ENCODE data around the gene RXRA. TPM values are rescaled to one million over a fixed set of nuclear protein-coding genes. Genes with fewer than 3 reads are reported as not detected.

Gene RXRA
- total RNA-seq, 1 donor from 2014 or later, result 22.8 TPM

GRCh38 chr9:134432471-134432870 lies 106.2 kb downstream of the RXRA start:
- Mint-ChIP-seq H3K4me3 (ENCODE audit: low read depth) (no peak overlapping the region), H3K4me1 (ENCODE audit: low read depth) (no peaks in the 10 kb centered on the region), H3K27ac (no peak overlapping the region), H3K27me3 (ENCODE audit: low read depth) (no peaks in the 10 kb centered on the region), H3K9me3 (no peaks in the 10 kb centered on the region), H3K36me3 (ENCODE audit: low read depth) (no peaks in the 10 kb centered on the region)
- no peak for DNase-seq (ENCODE audit: low spot score)
- intact Hi-C loops (cut with micrococcal nuclease), result no loop called here

DNA sequence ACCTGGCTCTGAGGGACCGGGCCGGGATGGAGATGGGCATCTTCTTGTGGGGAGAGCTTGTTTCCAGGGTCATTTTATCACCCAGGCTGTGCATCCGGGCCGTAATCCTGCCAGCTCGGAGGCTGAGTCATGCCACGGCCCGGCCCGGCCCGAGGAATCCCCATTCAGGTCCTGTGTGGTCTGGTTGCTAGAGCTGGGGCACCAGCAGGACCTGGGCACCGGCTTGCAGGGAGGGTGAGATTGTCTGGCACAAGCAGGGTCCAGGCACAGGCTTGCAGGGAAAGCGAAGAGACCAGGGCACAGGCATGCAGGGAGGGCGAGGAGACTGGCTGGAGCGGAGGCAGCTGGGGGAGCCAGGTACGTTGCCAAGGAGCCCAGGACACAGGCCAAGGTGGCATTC lies 106.8 kb downstream of the RXRA start:
- DNase-seq (ENCODE audit: low spot score), result no peak
- no peaks in the 10 kb centered on the region for H3K36me3 Mint-ChIP-seq (ENCODE audit: low read depth)
- no peaks in the 10 kb centered on the region for H3K4me1 Mint-ChIP-seq (ENCODE audit: low read depth)
- intact Hi-C loops (cut with micrococcal nuclease), result no loop called here
- H3K4me3 Mint-ChIP-seq (ENCODE audit: low read depth), result no peak overlapping the region
- no peaks in the 10 kb centered on the region for H3K9me3 Mint-ChIP-seq
- no peak overlapping the region for H3K27ac Mint-ChIP-seq
- H3K27me3 Mint-ChIP-seq (ENCODE audit: low read depth), result no peaks in the 10 kb centered on the region

GRCh38 chr9:134433909-134434882 lies 107.9 kb downstream of the RXRA start:
- intact Hi-C loops (cut with micrococcal nuclease), result no loop called here
- Mint-ChIP-seq H3K4me3 (ENCODE audit: low read depth) (no peak overlapping the region), H3K4me1 (ENCODE audit: low read depth) (no peaks in the 10 kb centered on the region), H3K27ac (no peak overlapping the region), H3K36me3 (ENCODE audit: low read depth) (no peaks in the 10 kb centered on the region), H3K9me3 (no peaks in the 10 kb centered on the region), H3K27me3 (ENCODE audit: low read depth) (no peaks in the 10 kb centered on the region)
- no peak for DNase-seq (ENCODE audit: low spot score)

- Mint-ChIP-seq H3K4me3 (ENCODE audit: low read depth) (no peak overlapping the region), H3K27me3 (ENCODE audit: low read depth) (peaks cover under 1% of the 10 kb centered on the region), H3K4me1 (ENCODE audit: low read depth) (no peaks in the 10 kb centered on the region), H3K9me3 (no peaks in the 10 kb centered on the region), H3K36me3 (ENCODE audit: low read depth) (no peaks in the 10 kb centered on the region), H3K27ac (no peak overlapping the region)
- DNase-seq (ENCODE audit: low spot score), result no peak
- intact Hi-C loops (cut with micrococcal nuclease), result no loop called here
Observed at GRCh38 chr9:134434894-134435506, 108.7 kb downstream of the RXRA start.

DNA sequence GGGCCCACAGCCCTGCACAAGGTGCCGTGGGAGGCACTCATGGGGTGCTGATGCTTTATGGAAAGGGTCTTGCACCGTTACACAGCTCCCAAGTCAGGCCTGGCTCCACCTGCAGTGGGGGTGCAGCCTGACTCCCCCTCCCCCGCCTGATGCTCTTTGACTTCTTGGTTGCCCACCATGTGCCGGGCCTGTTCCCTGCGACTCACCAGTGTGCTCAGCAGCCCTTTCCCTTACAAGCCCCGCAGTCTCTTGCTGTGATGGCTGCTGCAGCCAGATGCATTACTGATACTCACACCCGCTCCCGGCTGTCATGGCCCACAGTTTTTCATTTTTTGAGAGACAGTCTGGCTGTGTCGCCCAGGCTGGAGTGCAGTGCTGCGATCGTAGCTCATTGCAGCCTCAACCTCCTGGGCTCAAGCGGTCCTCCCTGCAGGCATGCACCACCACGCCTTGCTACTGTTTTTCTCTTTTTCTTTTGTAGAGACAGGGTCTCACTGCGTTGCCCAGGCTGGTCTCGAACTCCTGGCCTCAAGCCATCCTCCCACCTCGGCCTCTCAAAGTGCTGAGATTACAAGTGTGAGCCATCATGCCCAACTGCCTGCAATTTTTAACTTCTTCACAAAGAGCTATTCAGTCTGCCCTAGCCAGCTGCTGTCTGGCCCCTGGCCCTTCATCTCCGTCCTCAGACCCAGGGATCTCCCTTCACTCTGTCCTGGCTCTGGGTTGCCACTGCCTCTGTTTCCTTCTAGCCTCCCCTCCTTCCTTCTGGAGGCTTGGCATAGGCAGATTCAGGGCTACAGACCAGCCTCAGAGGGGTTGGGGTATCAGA lies 109.5 kb downstream of the RXRA start:
- Mint-ChIP-seq H3K27ac (no peak overlapping the region), H3K27me3 (ENCODE audit: low read depth) (peaks cover 4% of the 10 kb centered on the region)
- intact Hi-C loops (cut with micrococcal nuclease), result no loop called here

DNA sequence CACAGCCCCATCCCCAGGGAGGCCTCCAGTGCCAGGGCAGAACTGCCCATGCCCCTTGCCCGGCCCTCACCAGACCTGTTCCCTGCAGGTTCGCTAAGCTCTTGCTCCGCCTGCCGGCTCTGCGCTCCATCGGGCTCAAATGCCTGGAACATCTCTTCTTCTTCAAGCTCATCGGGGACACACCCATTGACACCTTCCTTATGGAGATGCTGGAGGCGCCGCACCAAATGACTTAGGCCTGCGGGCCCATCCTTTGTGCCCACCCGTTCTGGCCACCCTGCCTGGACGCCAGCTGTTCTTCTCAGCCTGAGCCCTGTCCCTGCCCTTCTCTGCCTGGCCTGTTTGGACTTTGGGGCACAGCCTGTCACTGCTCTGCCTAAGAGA lies 110.1 kb downstream of the RXRA start:
- no peak overlapping the region for H3K27ac Mint-ChIP-seq
- intact Hi-C loops (cut with micrococcal nuclease), result no loop called here
- H3K36me3 Mint-ChIP-seq (ENCODE audit: low read depth), result no peaks in the 10 kb centered on the region
- no peak overlapping the region for H3K4me3 Mint-ChIP-seq (ENCODE audit: low read depth)
- DNase-seq (ENCODE audit: low spot score), result no peak
- H3K9me3 Mint-ChIP-seq, result no peaks in the 10 kb centered on the region
- peaks cover 6% of the 10 kb centered on the region for H3K27me3 Mint-ChIP-seq (ENCODE audit: low read depth)
- H3K4me1 Mint-ChIP-seq (ENCODE audit: low read depth), result no peaks in the 10 kb centered on the region

More for the DNA sequence above, 109.5 kb downstream of the RXRA start:
- no peak overlapping the region for H3K4me3 Mint-ChIP-seq (ENCODE audit: low read depth)
- H3K4me1 Mint-ChIP-seq (ENCODE audit: low read depth), result no peaks in the 10 kb centered on the region
- H3K36me3 Mint-ChIP-seq (ENCODE audit: low read depth), result no peaks in the 10 kb centered on the region
- no peak for DNase-seq (ENCODE audit: low spot score)
- no peaks in the 10 kb centered on the region for H3K9me3 Mint-ChIP-seq

- H3K9me3 Mint-ChIP-seq, result no peaks in the 10 kb centered on the region
- no peak for DNase-seq (ENCODE audit: low spot score)
- H3K36me3 Mint-ChIP-seq (ENCODE audit: low read depth), result no peaks in the 10 kb centered on the region
Observed at GRCh38 chr9:134436911-134437310, 110.7 kb downstream of the RXRA start.

GRCh38 chr9:134437403-134438194 lies 111.3 kb downstream of the RXRA start:
- Mint-ChIP-seq H3K27ac (no peak overlapping the region), H3K4me1 (ENCODE audit: low read depth) (no peaks in the 10 kb centered on the region), H3K4me3 (ENCODE audit: low read depth) (no peak overlapping the region), H3K27me3 (ENCODE audit: low read depth) (peaks cover 8% of the 10 kb centered on the region), H3K9me3 (no peaks in the 10 kb centered on the region), H3K36me3 (ENCODE audit: low read depth) (no peaks in the 10 kb centered on the region)
- DNase-seq (ENCODE audit: low spot score), result no peak
- intact Hi-C loops (cut with micrococcal nuclease), result no loop called here

More at GRCh38 chr9:134436911-134437310, 110.7 kb downstream of the RXRA start:
- Mint-ChIP-seq H3K4me1 (ENCODE audit: low read depth) (no peaks in the 10 kb centered on the region), H3K27me3 (ENCODE audit: low read depth) (peaks cover 8% of the 10 kb centered on the region), H3K27ac (no peak overlapping the region), H3K4me3 (ENCODE audit: low read depth) (no peak overlapping the region)
- intact Hi-C loops (cut with micrococcal nuclease), result no loop called here

DNA sequence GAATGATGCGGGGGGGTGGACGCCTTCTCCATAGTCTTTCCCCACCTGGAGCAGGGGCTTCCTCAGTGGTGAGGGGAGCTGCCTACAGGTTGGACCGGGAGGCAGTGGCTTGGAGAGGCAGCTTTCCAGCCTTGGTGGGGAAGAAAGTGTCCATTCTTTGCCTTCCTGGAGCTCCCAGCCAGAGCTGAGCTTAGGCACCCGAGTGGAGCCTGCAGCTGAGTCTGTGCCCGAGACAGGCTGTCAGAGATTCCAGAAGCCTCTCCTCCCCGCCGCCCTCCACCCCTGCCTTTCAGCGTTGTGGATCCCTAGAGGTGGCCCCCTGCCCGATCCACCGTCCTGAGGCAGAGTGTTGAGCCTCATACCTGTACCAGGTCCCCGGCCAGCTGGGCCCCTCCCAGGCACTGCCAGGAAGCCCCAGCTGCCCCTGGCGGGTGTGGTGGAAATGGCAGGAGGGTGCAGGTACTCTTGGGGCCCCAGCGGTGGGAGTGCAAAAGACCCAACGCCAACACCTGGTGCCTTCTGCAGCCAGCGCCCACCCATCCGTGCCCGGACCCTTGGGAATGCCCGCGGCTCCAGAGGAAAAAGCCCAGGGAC lies 112.0 kb downstream of the RXRA start:
- H3K27ac Mint-ChIP-seq, result no peak overlapping the region
- intact Hi-C loops (cut with micrococcal nuclease), result no loop called here
- no peaks in the 10 kb centered on the region for H3K36me3 Mint-ChIP-seq (ENCODE audit: low read depth)
- H3K27me3 Mint-ChIP-seq (ENCODE audit: low read depth), result peaks cover 8% of the 10 kb centered on the region
- no peaks in the 10 kb centered on the region for H3K9me3 Mint-ChIP-seq
- H3K4me1 Mint-ChIP-seq (ENCODE audit: low read depth), result no peaks in the 10 kb centered on the region
- no peak overlapping the region for H3K4me3 Mint-ChIP-seq (ENCODE audit: low read depth)
- no peak for DNase-seq (ENCODE audit: low spot score)

DNA sequence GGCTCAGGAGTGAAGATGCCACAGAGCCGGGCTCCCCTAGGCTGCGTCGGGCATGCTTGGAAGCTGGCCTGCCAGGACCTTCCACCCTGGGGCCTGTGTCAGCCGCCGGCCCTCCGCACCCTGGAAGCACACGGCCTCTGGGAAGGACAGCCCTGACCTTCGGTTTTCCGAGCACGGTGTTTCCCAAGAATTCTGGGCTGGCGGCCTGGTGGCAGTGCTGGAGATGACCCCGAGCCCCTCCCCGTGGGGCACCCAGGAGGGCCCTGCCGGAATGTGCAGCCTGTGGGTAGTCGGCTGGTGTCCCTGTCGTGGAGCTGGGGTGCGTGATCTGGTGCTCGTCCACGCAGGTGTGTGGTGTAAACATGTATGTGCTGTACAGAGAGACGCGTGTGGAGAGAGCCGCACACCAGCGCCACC lies 113.1 kb downstream of the RXRA start:
- peaks cover 5% of the 10 kb centered on the region for H3K4me1 Mint-ChIP-seq (ENCODE audit: low read depth)
- H3K27ac Mint-ChIP-seq, result no peak overlapping the region
- H3K9me3 Mint-ChIP-seq, result no peaks in the 10 kb centered on the region

DNA sequence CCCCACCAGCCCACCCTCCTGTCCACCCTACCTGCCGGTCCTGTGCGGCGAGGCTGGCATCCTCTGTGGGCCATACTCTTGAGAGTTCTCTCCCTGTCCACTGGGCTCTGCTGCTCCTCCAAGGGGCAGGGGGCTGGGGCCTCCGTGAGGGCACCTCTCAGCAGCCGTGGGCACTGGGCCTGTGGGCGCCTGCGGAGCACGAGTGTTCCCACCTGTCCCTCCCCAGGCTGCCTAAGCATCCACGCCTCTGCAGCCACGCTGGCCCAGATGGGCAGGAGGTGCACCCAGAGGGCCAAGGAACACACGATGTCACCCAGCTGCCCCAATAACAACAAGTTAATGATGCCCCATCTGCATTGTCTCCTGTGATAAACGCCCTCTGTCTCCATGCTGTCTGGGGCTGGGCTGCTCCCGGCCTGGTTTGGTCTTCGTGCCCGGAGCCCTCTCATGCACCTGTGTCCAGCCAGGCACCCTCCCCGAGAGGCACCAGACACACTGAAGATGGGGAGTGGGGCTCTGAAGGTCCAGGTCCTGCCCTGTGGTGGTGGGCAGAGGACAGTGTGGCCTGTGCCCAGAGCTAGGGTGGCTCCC lies 114.5 kb downstream of the RXRA start:
- no peak overlapping the region for H3K27ac Mint-ChIP-seq
- DNase-seq (ENCODE audit: low spot score), result no peak
- peaks cover 5% of the 10 kb centered on the region for H3K4me1 Mint-ChIP-seq (ENCODE audit: low read depth)
- no peak overlapping the region for H3K4me3 Mint-ChIP-seq (ENCODE audit: low read depth)
- H3K36me3 Mint-ChIP-seq (ENCODE audit: low read depth), result no peaks in the 10 kb centered on the region
- H3K9me3 Mint-ChIP-seq, result peaks cover 7% of the 10 kb centered on the region
- intact Hi-C loops (cut with micrococcal nuclease), result loop anchor here (5.0 kb wide), 2 partner anchors 33 to 48 kb away; no protein-coding TSS in a partner anchor
- peaks cover 8% of the 10 kb centered on the region for H3K27me3 Mint-ChIP-seq (ENCODE audit: low read depth)

More for the DNA sequence above, 113.1 kb downstream of the RXRA start:
- intact Hi-C loops (cut with micrococcal nuclease), result no loop called here
- Mint-ChIP-seq H3K36me3 (ENCODE audit: low read depth) (no peaks in the 10 kb centered on the region), H3K27me3 (ENCODE audit: low read depth) (peaks cover 8% of the 10 kb centered on the region), H3K4me3 (ENCODE audit: low read depth) (no peak overlapping the region)
- no peak for DNase-seq (ENCODE audit: low spot score)
